ENCODE measurements around the gene ARF5.

DNA sequence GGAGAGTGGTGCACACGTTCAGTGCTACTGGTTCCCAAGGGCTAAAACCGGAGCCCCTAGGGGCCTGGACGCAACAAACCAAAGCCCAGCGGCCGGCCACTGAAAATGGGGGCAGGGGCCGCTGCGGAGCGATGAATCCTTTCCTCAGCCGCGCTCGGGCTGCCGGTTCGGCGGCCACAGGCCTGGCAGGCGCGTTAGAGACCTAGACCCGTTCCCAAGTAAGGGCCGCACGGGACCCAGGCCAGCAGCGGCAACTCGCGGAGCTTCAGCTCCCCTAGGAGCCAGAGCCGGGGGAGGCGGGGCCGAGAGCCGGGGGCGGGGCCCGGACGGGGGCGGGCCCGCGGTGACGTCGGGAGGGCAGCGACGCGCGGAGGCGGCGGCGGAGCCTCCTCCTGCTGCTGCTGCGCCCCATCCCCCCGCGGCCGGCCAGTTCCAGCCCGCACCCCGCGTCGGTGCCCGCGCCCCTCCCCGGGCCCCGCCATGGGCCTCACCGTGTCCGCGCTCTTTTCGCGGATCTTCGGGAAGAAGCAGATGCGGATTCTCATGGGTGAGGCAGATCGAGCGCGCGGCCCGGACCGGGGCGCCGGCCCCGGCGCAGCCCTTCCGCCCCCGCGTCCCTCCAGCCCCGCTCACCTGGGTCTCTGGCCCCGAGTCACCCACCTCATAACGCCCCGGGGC is at the start of gene ARF5:
- TF ChIP-seq POLR2A (IDR thresholded peaks at IDR 0.05; ENCODE audit: low read length) (peak; percentile 64), GATA1 (IDR thresholded peaks at IDR 0.05; ENCODE audit: low read depth, low read length) (no peak)
